ENCODE data around the gene LRBA.

The LRBA gene

GRCh38 chr4:150679018-150679764 is 335.9 kb downstream of the LRBA start:
- H3K27me3 ChIP-seq (replicated peaks; ENCODE audit: insufficient read depth, low read length) = no peaks in the 10 kb centered on the region
- H3K4me3 ChIP-seq (ENCODE audit: low read length) = no peak overlapping the region
- H3K36me3 ChIP-seq (replicated peaks; ENCODE audit: insufficient read depth, low read length) = no peaks in the 10 kb centered on the region
- no peak overlapping the region for H3K27ac ChIP-seq (ENCODE audit: low read length)
- no peak overlapping the region for H3K4me2 ChIP-seq (ENCODE audit: low read depth, low read length)
- H3K9me3 ChIP-seq (replicated peaks; ENCODE audit: insufficient read depth, low read length) = no peaks in the 10 kb centered on the region
- no peaks in the 10 kb centered on the region for H3K9me2 ChIP-seq (replicated peaks; ENCODE audit: insufficient read depth, low read length)
- no peaks in the 10 kb centered on the region for H3F3A ChIP-seq (ENCODE audit: insufficient read depth, low read length)
- no peak for DNase-seq
- no peaks in the 10 kb centered on the region for H3K79me2 ChIP-seq (ENCODE audit: low read length)
- no peak overlapping the region for H2AFZ ChIP-seq (ENCODE audit: low read length)
- H3K4me1 ChIP-seq (ENCODE audit: low read length) = no peaks in the 10 kb centered on the region
- TF ChIP-seq EZH2 (optimal IDR thresholded peaks at IDR 0.05; ENCODE audit: low read depth, low read length) = no peak
- TF ChIP-seq EZH2phosphoT487 (IDR thresholded peaks at IDR 0.05; ENCODE audit: low read length) = no peak
- TF ChIP-seq CTCF (IDR thresholded peaks at IDR 0.05; ENCODE audit: low read length) = no peak
- H3K9ac ChIP-seq (ENCODE audit: low read length) = no peak overlapping the region
- no peaks in the 10 kb centered on the region for H4K20me1 ChIP-seq (ENCODE audit: insufficient read depth, low read length)

- TF ChIP-seq EZH2 (optimal IDR thresholded peaks at IDR 0.05; ENCODE audit: low read depth, low read length) (no peak), CTCF (IDR thresholded peaks at IDR 0.05; ENCODE audit: low read length) (no peak)
- Histone ChIP-seq H4K20me1 (ENCODE audit: insufficient read depth, low read length) (no peaks in the 10 kb centered on the region), H2AFZ (ENCODE audit: low read length) (no peak overlapping the region), H3K27me3 (replicated peaks; ENCODE audit: insufficient read depth, low read length) (no peaks in the 10 kb centered on the region), H3K79me2 (ENCODE audit: low read length) (no peaks in the 10 kb centered on the region), H3K36me3 (replicated peaks; ENCODE audit: insufficient read depth, low read length) (no peaks in the 10 kb centered on the region), H3K9me3 (replicated peaks; ENCODE audit: insufficient read depth, low read length) (no peaks in the 10 kb centered on the region), H3K4me2 (ENCODE audit: low read depth, low read length) (no peak overlapping the region), H3K4me3 (ENCODE audit: low read length) (no peak overlapping the region), H3K9me2 (replicated peaks; ENCODE audit: insufficient read depth, low read length) (no peaks in the 10 kb centered on the region), H3K9ac (ENCODE audit: low read length) (no peak overlapping the region), H3K4me1 (ENCODE audit: low read length) (no peaks in the 10 kb centered on the region), H3K27ac (ENCODE audit: low read length) (no peak overlapping the region), H3F3A (ENCODE audit: insufficient read depth, low read length) (no peaks in the 10 kb centered on the region)
- no peak for DNase-seq
These were observed 341.3 kb downstream of the LRBA start for GRCh38 chr4:150673793-150674192.

- H3K4me3 ChIP-seq (ENCODE audit: low read length) = no peak overlapping the region
- H3K9ac ChIP-seq (ENCODE audit: low read length) = no peak overlapping the region
- no peaks in the 10 kb centered on the region for H3K36me3 ChIP-seq (replicated peaks; ENCODE audit: insufficient read depth, low read length)
- DNase-seq = no peak
- no peaks in the 10 kb centered on the region for H3K4me1 ChIP-seq (ENCODE audit: low read length)
- H3K9me3 ChIP-seq (replicated peaks; ENCODE audit: insufficient read depth, low read length) = no peaks in the 10 kb centered on the region
- no peaks in the 10 kb centered on the region for H3K9me2 ChIP-seq (replicated peaks; ENCODE audit: insufficient read depth, low read length)
- no peaks in the 10 kb centered on the region for H3F3A ChIP-seq (ENCODE audit: insufficient read depth, low read length)
- no peak overlapping the region for H3K27ac ChIP-seq (ENCODE audit: low read length)
- TF ChIP-seq EZH2phosphoT487 (IDR thresholded peaks at IDR 0.05; ENCODE audit: low read length) (no peak), EZH2 (optimal IDR thresholded peaks at IDR 0.05; ENCODE audit: low read depth, low read length) (no peak), CTCF (IDR thresholded peaks at IDR 0.05; ENCODE audit: low read length) (no peak)
- H3K27me3 ChIP-seq (replicated peaks; ENCODE audit: insufficient read depth, low read length) = no peaks in the 10 kb centered on the region
- H2AFZ ChIP-seq (ENCODE audit: low read length) = no peak overlapping the region
- H4K20me1 ChIP-seq (ENCODE audit: insufficient read depth, low read length) = no peaks in the 10 kb centered on the region
- H3K79me2 ChIP-seq (ENCODE audit: low read length) = no peaks in the 10 kb centered on the region
- H3K4me2 ChIP-seq (ENCODE audit: low read depth, low read length) = no peak overlapping the region
These were observed 346.3 kb downstream of the LRBA start for GRCh38 chr4:150668824-150669223.

All from MM.1S (cell line).